Body of pancreas (tissue), 4 donors: Measurements from ENCODE around the gene CRYBA4. TPM values are rescaled to one million over a fixed set of nuclear protein-coding genes. Genes with fewer than 3 reads are reported as not detected.

Experiments
- ATAC-seq: fragments of 150-250 bp; one replicate; pipeline ENCODE4 v1.9.1; 2016
- DNase-seq, 4 donors: peaks; one replicate each; pipeline ENCODE4 v3.0.0-alpha.2; 2019
- H3K27ac ChIP-seq, 4 donors: fragments of 200-600 bp; sonication (generic); 1 replicate in 3 of 4; 2 replicates in 1 of 4; pipeline versions ENCODE4 v1.5.1 to v1.6.1; 2016 to 2019; ENCODE audit warnings: mild to moderate bottlenecking in 1 of 4, mixed read lengths in 1 of 4, moderate library complexity in 1 of 4
- H3K27me3 ChIP-seq, 2 donors: fragments of 200-600 bp; sonication (generic); one replicate each; pipeline ENCODE4 v1.6.0; 2016; ENCODE audit warnings: mild to moderate bottlenecking in 1 of 2
- H3K36me3 ChIP-seq, 2 donors: fragments of 200-600 bp; sonication (generic); replicated peaks in 1 of 2; 2 replicates each; pipeline ENCODE4 v1.5.1; 2016; ENCODE audit warnings: low read depth in 2 of 2; ENCODE audit not compliant: insufficient read depth in 1 of 2
- H3K4me1 ChIP-seq: fragments of 200-600 bp; sonication (generic); one replicate; pipeline ENCODE4 v1.6.0; 2016
- H3K4me3 ChIP-seq, 2 donors: fragments of 200-600 bp; sonication (generic); 1 replicate in 1 of 2; 2 replicates in 1 of 2; pipeline ENCODE4 v1.5.1; 2016 to 2019
- H3K9me3 ChIP-seq, 3 donors: fragments of 200-600 bp; sonication (generic); 1 replicate in 2 of 3; 2 replicates in 1 of 3; pipeline ENCODE4 v1.5.1; 2016
- POLR2A ChIP-seq, 3 donors: fragments of 450-650 bp; IDR thresholded peaks; one replicate each; pipeline ENCODE4 v1.6.1; 2016; ENCODE audit warnings: antibody characterized with exemption in 3 of 3, mild to moderate bottlenecking in 2 of 3
- WGBS, 2 donors: methylation state at CpG; one replicate each; pipeline ENCODE4 v1.1.5; 2017; 5-methylcytosine and 5-hydroxymethylcytosine counted together
- intact Hi-C: fragments of 100-400 bp; cut with DNase I; formaldehyde crosslinking; loops from one replicate; pipeline ENCODE4 v1.15.1; 2023
- total RNA-seq, 2 donors: library from RNA; depleted of rRNA; stranded (reverse); fragments of >200 nt; gene quantifications; one replicate each; pipeline ENCODE4 v1.1.0, GENCODE V29; 2016
- TF ChIP-seq, protein P1 (sequence below), 7 experiments: fragments of 450-650 bp in 4 of 7; fragments of 200-600 bp in 3 of 7; sonication (generic) in 3 of 7; IDR thresholded peaks; one replicate each; pipeline ENCODE4 v1.5.1; 2016 to 2019; ENCODE audit warnings: antibody characterized with exemption in 7 of 7

CRYBA4 gene
- total RNA-seq, 2 donors from 2014 or later, result not detected

GRCh38 chr22:26671317-26672059, 49.7 kb downstream of the CRYBA4 start:
- TF ChIP-seq, protein P1, sequence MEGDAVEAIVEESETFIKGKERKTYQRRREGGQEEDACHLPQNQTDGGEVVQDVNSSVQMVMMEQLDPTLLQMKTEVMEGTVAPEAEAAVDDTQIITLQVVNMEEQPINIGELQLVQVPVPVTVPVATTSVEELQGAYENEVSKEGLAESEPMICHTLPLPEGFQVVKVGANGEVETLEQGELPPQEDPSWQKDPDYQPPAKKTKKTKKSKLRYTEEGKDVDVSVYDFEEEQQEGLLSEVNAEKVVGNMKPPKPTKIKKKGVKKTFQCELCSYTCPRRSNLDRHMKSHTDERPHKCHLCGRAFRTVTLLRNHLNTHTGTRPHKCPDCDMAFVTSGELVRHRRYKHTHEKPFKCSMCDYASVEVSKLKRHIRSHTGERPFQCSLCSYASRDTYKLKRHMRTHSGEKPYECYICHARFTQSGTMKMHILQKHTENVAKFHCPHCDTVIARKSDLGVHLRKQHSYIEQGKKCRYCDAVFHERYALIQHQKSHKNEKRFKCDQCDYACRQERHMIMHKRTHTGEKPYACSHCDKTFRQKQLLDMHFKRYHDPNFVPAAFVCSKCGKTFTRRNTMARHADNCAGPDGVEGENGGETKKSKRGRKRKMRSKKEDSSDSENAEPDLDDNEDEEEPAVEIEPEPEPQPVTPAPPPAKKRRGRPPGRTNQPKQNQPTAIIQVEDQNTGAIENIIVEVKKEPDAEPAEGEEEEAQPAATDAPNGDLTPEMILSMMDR (IDR thresholded peaks at IDR 0.05), result no peak
- no peak for TF ChIP-seq POLR2A (IDR thresholded peaks at IDR 0.05)
- Histone ChIP-seq H3K27ac (peak overlapping the region in 3 of 4 donors; percentile 82 to 89 (median 89)), H3K36me3 (no peaks in the 10 kb centered on the region), H3K4me3 (no peak overlapping the region), H3K27me3 (no peaks in the 10 kb centered on the region), H3K9me3 (no peaks in the 10 kb centered on the region), H3K4me1 (peaks cover 46% of the 10 kb centered on the region)
- WGBS, 2 donors, result 84 to 94% methylated on average over 7 to 14 of the region's 15 CpGs
- DNase-seq, result peak; percentile 35 to 40 (median 38)
- intact Hi-C loops, result no loop called here
- ATAC-seq, result no peak

- peaks cover 46% of the 10 kb centered on the region for H3K4me1 ChIP-seq
- no peaks in the 10 kb centered on the region for H3K36me3 ChIP-seq
- 76 to 93% methylated on average over 8 of the region's 8 CpGs for WGBS, 2 donors
- TF ChIP-seq, protein P1 (IDR thresholded peaks at IDR 0.05), result no peak
- no peak for TF ChIP-seq POLR2A (IDR thresholded peaks at IDR 0.05)
- intact Hi-C loops, result no loop called here
- no peak overlapping the region for H3K4me3 ChIP-seq
- no peaks in the 10 kb centered on the region for H3K27me3 ChIP-seq
- H3K9me3 ChIP-seq, result no peaks in the 10 kb centered on the region
- DNase-seq (no peak), ATAC-seq (no peak)
- H3K27ac ChIP-seq, result peak overlapping the region; percentile 82 to 90 (median 89)
Observed at GRCh38 chr22:26672060-26672471, 50.3 kb downstream of the CRYBA4 start.

DNA sequence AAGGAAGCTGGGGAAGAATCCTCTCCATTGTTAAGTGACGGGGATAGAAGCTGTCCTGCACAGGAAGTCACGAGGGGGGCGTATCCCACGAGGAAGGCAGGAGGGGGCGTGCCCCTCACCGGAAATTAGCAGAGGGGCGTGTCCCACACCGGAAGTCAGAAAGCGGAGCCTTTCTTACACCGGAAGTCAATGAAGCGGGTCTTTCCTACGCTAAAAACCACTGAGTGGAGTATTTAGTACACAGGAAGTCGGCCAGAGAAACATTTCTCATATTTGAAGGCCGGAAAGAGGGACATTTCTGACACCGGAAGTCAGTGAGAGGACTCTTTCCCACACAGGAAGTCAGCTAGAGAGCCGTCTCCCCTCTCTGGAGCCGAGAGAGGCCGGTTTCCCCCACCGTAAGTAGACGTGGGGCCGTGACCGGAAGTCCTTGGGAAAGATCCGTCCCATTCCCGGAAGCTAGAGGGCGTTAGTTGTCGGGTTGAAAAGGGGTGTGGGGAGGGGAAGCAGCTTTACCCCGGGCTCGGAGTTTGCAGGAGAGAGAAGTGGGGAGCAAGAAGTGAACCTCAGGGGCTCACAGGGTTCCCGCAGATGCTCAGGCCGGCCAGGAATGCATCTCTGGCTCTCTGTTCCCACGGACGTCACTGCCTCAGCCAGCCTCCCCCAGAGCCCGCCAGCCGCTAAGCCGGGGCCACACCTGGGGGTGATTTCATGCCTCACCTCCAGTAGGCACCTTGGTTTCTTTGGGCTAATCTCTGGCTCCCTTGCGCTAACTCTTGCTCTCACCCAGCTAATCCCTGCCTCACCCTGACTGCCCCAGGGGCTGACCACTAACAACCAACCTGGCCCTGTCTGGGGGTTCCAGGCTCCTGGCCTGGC, 51.1 kb downstream of the CRYBA4 start:
- no peaks in the 10 kb centered on the region for H3K27me3 ChIP-seq
- H3K27ac ChIP-seq, result peak overlapping the region; percentile 82 to 90 (median 89)
- no peaks in the 10 kb centered on the region for H3K36me3 ChIP-seq
- H3K9me3 ChIP-seq, result no peaks in the 10 kb centered on the region
- 0% methylated on average over 26 to 36 of the region's 36 CpGs for WGBS, 2 donors
- TF ChIP-seq, protein P1 (IDR thresholded peaks at IDR 0.05), result peak in 6 of 7 experiments; percentile 23 to 71 (median 62)
- TF ChIP-seq POLR2A (IDR thresholded peaks at IDR 0.05), result peak in 2 of 3 donors; percentile 60 to 66
- H3K4me1 ChIP-seq, result peaks cover 46% of the 10 kb centered on the region
- peak; percentile 88 to 92 (median 88) for DNase-seq
- intact Hi-C loops, result no loop called here
- ATAC-seq, result peak; percentile 84
- H3K4me3 ChIP-seq, result peak overlapping the region; percentile 44 to 52

DNA sequence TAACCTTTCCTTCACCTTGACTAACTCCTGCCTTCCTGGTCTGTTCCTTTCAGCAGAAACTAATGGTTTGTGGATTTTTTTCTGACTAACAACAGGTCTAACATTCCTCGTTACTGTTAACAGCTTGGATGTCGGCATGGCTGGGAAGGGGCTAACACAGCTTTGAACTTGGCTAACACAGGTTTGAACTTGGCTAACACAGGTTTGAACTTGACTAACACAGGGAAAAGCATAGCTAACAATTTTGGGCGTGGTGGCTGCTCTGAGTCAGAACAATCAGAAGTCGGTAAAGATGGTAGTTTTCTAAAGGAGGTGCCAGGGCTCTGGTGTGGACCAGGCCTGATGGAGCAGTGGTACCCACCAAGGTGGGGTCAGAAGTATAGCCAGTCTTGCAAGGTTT, 51.7 kb downstream of the CRYBA4 start:
- peaks cover 44% of the 10 kb centered on the region for H3K4me1 ChIP-seq
- H3K27ac ChIP-seq, result peak overlapping the region; percentile 82 to 90 (median 89)
- no peaks in the 10 kb centered on the region for H3K27me3 ChIP-seq
- no peaks in the 10 kb centered on the region for H3K36me3 ChIP-seq
- DNase-seq (no peak), ATAC-seq (no peak)
- intact Hi-C loops, result no loop called here
- no peak for TF ChIP-seq POLR2A (IDR thresholded peaks at IDR 0.05)
- TF ChIP-seq, protein P1 (IDR thresholded peaks at IDR 0.05), result no peak
- peak overlapping the region; percentile 44 to 52 for H3K4me3 ChIP-seq
- WGBS, 2 donors, result 17 to 27% methylated on average over 4 of the region's 4 CpGs
- no peaks in the 10 kb centered on the region for H3K9me3 ChIP-seq
